ENCODE results near the gene COPB1. TPM values are rescaled to one million over a fixed set of nuclear protein-coding genes. Genes with fewer than 3 reads are reported as not detected.

The COPB1 gene
- polyA plus RNA-seq, 1 donor (not counting 4 experiments of a cell fraction or from before 2014, with no cell fraction given): 169 TPM

DNA sequence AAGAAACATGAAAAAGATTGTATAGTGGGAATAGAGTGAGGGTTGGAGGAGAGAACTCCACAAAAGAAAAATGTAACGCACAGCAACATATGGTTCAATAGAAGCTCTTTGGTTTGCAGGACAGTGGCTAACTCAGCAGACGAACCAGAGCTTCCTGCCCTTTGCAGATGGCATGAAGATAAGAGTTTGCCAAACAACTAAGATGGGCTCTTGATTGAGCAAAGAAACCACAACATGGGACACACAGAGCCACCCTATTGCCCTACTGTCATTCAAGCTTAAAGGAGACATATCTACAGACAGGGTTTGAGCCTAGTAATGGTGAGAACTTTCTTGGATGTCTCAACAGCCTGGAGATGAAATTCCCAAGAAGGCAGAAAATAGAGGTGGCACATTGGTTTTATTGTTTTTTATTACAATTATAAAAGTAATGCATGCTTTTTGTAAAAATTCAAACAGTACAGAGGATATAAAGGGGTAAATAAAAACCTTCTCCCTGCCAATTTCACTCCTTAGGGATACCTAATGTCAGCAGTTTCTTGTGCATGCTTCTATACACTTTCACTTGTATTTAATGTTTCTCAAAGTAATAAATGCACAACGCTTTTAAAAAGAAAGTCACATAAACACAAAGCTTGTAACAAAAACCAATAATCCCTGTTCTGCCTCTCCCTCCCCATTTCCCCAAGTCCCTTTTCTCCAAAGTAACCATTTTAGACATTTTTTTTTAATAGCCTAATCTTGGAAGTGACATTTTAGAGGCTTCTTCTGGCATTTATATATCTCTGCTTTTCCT lies 63.7 kb downstream of the COPB1 start:
- dilution Hi-C loops (cut with MboI; ENCODE audit: extremely low pct_ligation_motif_present, low sequenced_read_pairs): no loop called here
- H3K4me3 ChIP-seq (ENCODE audit: control insufficient read depth in 2 of 3, extremely low read depth in 1 of 3, insufficient read depth in 2 of 3, low read depth in 1 of 3, low read length in 3 of 3): no peak overlapping the region

DNA sequence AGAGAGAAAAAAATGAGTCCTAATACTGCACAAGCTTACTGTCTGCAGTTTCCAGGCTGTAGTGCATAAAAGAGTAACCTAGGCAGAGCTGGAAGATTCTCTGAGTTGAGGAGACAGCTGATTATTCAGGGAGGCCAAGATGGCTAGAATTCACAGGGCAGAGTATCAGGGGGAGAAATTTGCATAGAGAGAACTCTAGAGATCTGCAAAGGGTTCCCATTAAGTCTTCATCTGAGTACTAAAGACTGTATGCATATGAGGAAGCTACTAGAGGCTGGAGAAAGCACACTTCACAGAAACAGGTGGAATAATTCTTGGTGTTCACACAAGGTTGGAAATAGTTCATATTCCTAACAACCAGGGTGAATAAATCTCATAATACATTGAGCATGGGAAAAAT lies 74.0 kb downstream of the COPB1 start:
- no peak overlapping the region for H3K27ac ChIP-seq (ENCODE audit: control insufficient read depth, insufficient read depth, low read length)
- H3K36me3 ChIP-seq (ENCODE audit: control insufficient read depth in 2 of 2, extremely low read depth in 1 of 2, insufficient read depth in 2 of 2, low read length in 2 of 2): no peaks in the 10 kb centered on the region
- dilution Hi-C loops (cut with MboI; ENCODE audit: extremely low pct_ligation_motif_present, low sequenced_read_pairs): no loop called here
- H3K9me3 ChIP-seq (ENCODE audit: control insufficient read depth, low read depth, low read length): no peaks in the 10 kb centered on the region
- no peaks in the 10 kb centered on the region for H4K20me1 ChIP-seq (ENCODE audit: control insufficient read depth, extremely low read depth, insufficient read depth, low read length)
- no peaks in the 10 kb centered on the region for H3K9me1 ChIP-seq (ENCODE audit: control insufficient read depth, extremely low read depth, insufficient read depth, low read length)
- no peak overlapping the region for H3K4me3 ChIP-seq (ENCODE audit: control insufficient read depth in 2 of 3, extremely low read depth in 1 of 3, insufficient read depth in 2 of 3, low read depth in 1 of 3, low read length in 3 of 3)
- no peak overlapping the region for H3K9ac ChIP-seq (ENCODE audit: control insufficient read depth, extremely low read depth, insufficient read depth, low read length)
- no peak for DNase-seq (ENCODE audit: low read depth, low spot score)
- TF ChIP-seq, protein P1, sequence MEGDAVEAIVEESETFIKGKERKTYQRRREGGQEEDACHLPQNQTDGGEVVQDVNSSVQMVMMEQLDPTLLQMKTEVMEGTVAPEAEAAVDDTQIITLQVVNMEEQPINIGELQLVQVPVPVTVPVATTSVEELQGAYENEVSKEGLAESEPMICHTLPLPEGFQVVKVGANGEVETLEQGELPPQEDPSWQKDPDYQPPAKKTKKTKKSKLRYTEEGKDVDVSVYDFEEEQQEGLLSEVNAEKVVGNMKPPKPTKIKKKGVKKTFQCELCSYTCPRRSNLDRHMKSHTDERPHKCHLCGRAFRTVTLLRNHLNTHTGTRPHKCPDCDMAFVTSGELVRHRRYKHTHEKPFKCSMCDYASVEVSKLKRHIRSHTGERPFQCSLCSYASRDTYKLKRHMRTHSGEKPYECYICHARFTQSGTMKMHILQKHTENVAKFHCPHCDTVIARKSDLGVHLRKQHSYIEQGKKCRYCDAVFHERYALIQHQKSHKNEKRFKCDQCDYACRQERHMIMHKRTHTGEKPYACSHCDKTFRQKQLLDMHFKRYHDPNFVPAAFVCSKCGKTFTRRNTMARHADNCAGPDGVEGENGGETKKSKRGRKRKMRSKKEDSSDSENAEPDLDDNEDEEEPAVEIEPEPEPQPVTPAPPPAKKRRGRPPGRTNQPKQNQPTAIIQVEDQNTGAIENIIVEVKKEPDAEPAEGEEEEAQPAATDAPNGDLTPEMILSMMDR (optimal IDR thresholded peaks at IDR 0.05 in 1 of 3, IDR thresholded peaks at IDR 0.05 in 1 of 3, conservative IDR thresholded peaks at IDR 0.05 in 1 of 3; ENCODE audit: extremely low read depth in 1 of 3, insufficient read depth in 2 of 3, low read length in 3 of 3): no peak
- no peak for TF ChIP-seq EZH2 (IDR thresholded peaks at IDR 0.05; ENCODE audit: low read length)
- H2AFZ ChIP-seq (ENCODE audit: control insufficient read depth, low read length): no peak overlapping the region
- H3K79me2 ChIP-seq (ENCODE audit: control insufficient read depth, insufficient read depth, low read length): no peaks in the 10 kb centered on the region
- H3K27me3 ChIP-seq (ENCODE audit: control insufficient read depth, extremely low read depth, insufficient read depth, low read length): no peaks in the 10 kb centered on the region
- H3K4me2 ChIP-seq (ENCODE audit: control insufficient read depth, extremely low read depth, insufficient read depth, low read depth, low read length): no peak overlapping the region
- H3K4me1 ChIP-seq (ENCODE audit: control insufficient read depth, extremely low read depth, insufficient read depth, low read length): peaks cover 34% of the 10 kb centered on the region
- FAIRE-seq: no peak

More for the DNA sequence above, 63.7 kb downstream of the COPB1 start:
- no peak overlapping the region for H3K4me2 ChIP-seq (ENCODE audit: control insufficient read depth, extremely low read depth, insufficient read depth, low read depth, low read length)
- no peaks in the 10 kb centered on the region for H4K20me1 ChIP-seq (ENCODE audit: control insufficient read depth, extremely low read depth, insufficient read depth, low read length)
- no peak overlapping the region for H3K27ac ChIP-seq (ENCODE audit: control insufficient read depth, insufficient read depth, low read length)
- H3K9me3 ChIP-seq (ENCODE audit: control insufficient read depth, low read depth, low read length): no peaks in the 10 kb centered on the region
- no peaks in the 10 kb centered on the region for H3K4me1 ChIP-seq (ENCODE audit: control insufficient read depth, extremely low read depth, insufficient read depth, low read length)
- H3K79me2 ChIP-seq (ENCODE audit: control insufficient read depth, insufficient read depth, low read length): no peaks in the 10 kb centered on the region
- peaks cover 0 to 3% of the 10 kb centered on the region in 2 experiments for H3K36me3 ChIP-seq (ENCODE audit: control insufficient read depth in 2 of 2, extremely low read depth in 1 of 2, insufficient read depth in 2 of 2, low read length in 2 of 2)
- no peak overlapping the region for H3K9ac ChIP-seq (ENCODE audit: control insufficient read depth, extremely low read depth, insufficient read depth, low read length)
- FAIRE-seq: no peak
- TF ChIP-seq EZH2 (IDR thresholded peaks at IDR 0.05; ENCODE audit: low read length): no peak
- TF ChIP-seq, protein P1 (optimal IDR thresholded peaks at IDR 0.05 in 1 of 3, IDR thresholded peaks at IDR 0.05 in 1 of 3, conservative IDR thresholded peaks at IDR 0.05 in 1 of 3; ENCODE audit: extremely low read depth in 1 of 3, insufficient read depth in 2 of 3, low read length in 3 of 3): no peak
- DNase-seq (ENCODE audit: low read depth, low spot score): no peak
- H3K27me3 ChIP-seq (ENCODE audit: control insufficient read depth, extremely low read depth, insufficient read depth, low read length): no peaks in the 10 kb centered on the region
- H2AFZ ChIP-seq (ENCODE audit: control insufficient read depth, low read length): no peak overlapping the region
- no peaks in the 10 kb centered on the region for H3K9me1 ChIP-seq (ENCODE audit: control insufficient read depth, extremely low read depth, insufficient read depth, low read length)

Measured in keratinocyte (primary cell).